ENCODE results near the gene NPL.

NPL gene

DNA sequence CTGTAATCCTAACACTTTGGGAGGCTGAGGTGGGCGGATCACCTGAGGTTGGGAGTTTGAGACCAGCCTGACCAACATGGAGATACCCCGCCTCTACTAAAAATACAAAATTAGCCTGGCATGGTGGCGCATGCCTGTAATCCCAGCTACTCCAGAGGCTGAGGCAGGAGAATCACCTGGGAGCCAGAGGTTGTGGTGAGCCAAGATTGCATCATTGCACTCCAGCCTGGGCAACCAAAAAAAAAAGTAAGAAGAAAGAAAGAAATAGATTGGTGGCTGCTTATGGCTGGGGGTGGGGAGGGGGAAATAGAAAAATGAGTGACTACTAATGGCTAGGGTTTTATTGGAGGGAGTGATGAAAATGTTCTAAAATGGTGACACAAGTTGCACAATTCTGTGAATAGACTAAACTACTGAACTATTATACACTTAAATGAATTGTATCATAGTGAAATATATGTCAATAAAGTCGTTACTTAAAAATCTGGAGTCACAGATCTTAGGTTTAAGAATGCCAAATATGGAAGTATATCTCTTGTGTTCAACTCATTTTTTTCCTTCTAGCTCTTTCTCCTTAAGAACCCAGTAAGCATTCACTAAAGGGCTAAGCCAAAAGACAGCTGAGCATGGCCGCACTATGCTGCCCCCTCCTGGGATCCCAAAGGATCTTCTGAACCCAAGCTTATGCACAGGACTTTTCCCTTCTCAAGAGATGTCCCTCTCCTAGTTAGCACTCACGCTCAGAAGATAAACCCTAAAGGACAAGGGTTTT, 3.2 kb upstream of the NPL start:
- Histone ChIP-seq H3K9me3 (ENCODE audit: control insufficient read depth, low read length) (no peaks in the 10 kb centered on the region), H3K79me2 (no peaks in the 10 kb centered on the region), H2AFZ (no peak overlapping the region), H3K4me3 (ENCODE audit: low read depth, low read length) (no peak overlapping the region), H3K36me3 (ENCODE audit: control insufficient read depth, insufficient read depth, low read length) (no peaks in the 10 kb centered on the region), H3K27ac (no peak overlapping the region), H3K4me1 (peaks cover 3% of the 10 kb centered on the region), H3K27me3 (ENCODE audit: control insufficient read depth, insufficient read depth, low read length) (no peaks in the 10 kb centered on the region), H3K4me2 (ENCODE audit: low read length) (no peak overlapping the region), H3K9ac (no peak overlapping the region)
- TF ChIP-seq CTCF (IDR thresholded peaks at IDR 0.05), result peak; percentile 43

- Histone ChIP-seq H3K9me3 (ENCODE audit: control insufficient read depth, low read length) (no peaks in the 10 kb centered on the region), H3K36me3 (ENCODE audit: control insufficient read depth, insufficient read depth, low read length) (no peaks in the 10 kb centered on the region), H3K9ac (no peak overlapping the region), H3K4me3 (ENCODE audit: low read depth, low read length) (no peak overlapping the region), H3K4me1 (peaks cover 3% of the 10 kb centered on the region), H2AFZ (no peak overlapping the region), H3K27me3 (ENCODE audit: control insufficient read depth, insufficient read depth, low read length) (no peaks in the 10 kb centered on the region), H3K27ac (no peak overlapping the region), H3K4me2 (ENCODE audit: low read length) (no peak overlapping the region), H3K79me2 (no peaks in the 10 kb centered on the region)
- TF ChIP-seq CTCF (IDR thresholded peaks at IDR 0.05), result no peak
Measured at GRCh38 chr1:182786995-182787324, 2.6 kb upstream of the NPL start.

DNA sequence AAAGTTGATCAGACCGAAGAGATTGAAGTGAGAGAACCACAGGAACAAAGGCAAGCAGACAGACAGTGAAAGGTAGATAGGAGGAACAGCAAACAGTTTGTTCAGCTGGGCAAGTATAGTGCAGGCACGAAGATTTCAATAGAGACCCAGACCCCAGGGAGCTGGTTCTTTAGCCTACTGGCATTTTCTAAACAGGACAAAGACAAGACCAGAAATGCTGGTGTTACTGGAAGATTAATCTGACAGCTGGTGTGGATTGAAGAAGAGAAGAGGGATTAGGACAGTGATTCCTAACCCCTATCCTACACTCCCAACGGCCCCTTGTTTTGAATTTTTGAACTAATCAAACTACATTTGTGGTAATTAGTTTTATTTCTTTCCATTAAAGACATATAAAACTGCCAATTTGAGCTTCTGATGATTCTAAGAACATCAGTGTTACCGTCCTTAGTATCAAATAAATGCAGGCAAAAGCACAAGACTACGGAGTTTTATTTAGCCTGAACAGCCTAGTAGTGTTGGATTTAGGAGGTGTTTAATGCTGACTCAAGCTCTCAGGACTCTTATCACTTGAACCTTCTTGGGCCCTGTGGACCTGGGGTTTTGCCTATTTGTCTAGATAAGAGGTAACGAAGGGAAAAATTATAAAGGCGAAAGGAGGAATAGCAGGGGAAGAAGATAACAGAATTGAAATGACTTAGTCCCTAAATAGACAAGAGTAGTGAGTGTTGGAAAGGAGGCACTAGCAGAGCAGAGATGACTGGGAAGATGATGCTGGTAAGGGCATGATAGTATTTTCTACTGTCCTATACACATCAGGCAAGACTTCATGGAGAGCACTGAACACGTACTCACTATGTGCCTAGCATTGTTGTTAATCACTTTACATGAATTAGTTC, 2.0 kb downstream of the NPL start:
- TF ChIP-seq CTCF (IDR thresholded peaks at IDR 0.05), result no peak
- no peaks in the 10 kb centered on the region for H3K79me2 ChIP-seq
- no peak overlapping the region for H3K9ac ChIP-seq
- H3K27ac ChIP-seq, result no peak overlapping the region
- no peaks in the 10 kb centered on the region for H3K27me3 ChIP-seq (ENCODE audit: control insufficient read depth, insufficient read depth, low read length)
- no peaks in the 10 kb centered on the region for H3K36me3 ChIP-seq (ENCODE audit: control insufficient read depth, insufficient read depth, low read length)
- no peak overlapping the region for H3K4me2 ChIP-seq (ENCODE audit: low read length)
- H2AFZ ChIP-seq, result no peak overlapping the region
- peaks cover 3% of the 10 kb centered on the region for H3K4me1 ChIP-seq
- H3K9me3 ChIP-seq (ENCODE audit: control insufficient read depth, low read length), result no peaks in the 10 kb centered on the region
- H3K4me3 ChIP-seq (ENCODE audit: low read depth, low read length), result no peak overlapping the region

DNA sequence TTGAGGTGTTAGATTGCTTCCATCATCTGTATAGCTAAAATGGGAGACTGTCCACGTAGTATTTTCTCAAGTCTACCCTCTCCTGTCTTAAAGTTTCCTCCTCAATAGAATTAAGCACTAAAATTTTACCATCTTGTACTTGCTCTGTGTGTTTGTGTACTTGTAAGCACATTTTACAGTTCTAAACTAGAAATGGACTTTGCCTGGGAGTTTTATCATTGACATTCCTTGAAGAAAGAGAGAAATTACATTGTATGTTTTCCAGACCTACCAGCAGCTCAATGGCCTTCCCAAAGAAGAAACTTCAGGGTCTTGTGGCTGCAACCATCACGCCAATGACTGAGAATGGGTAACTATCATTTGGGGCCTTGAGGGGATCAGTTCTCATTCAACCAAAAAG, 4.5 kb downstream of the NPL start:
- no peaks in the 10 kb centered on the region for H3K9me3 ChIP-seq (ENCODE audit: control insufficient read depth, low read length)
- no peak overlapping the region for H3K4me3 ChIP-seq (ENCODE audit: low read depth, low read length)
- no peak overlapping the region for H3K9ac ChIP-seq
- H3K4me1 ChIP-seq, result peaks cover 3% of the 10 kb centered on the region
- H2AFZ ChIP-seq, result no peak overlapping the region
- H3K4me2 ChIP-seq (ENCODE audit: low read length), result no peak overlapping the region
- H3K36me3 ChIP-seq (ENCODE audit: control insufficient read depth, insufficient read depth, low read length), result no peaks in the 10 kb centered on the region
- no peak overlapping the region for H3K27ac ChIP-seq
- H3K27me3 ChIP-seq (ENCODE audit: control insufficient read depth, insufficient read depth, low read length), result no peaks in the 10 kb centered on the region
- H3K79me2 ChIP-seq, result no peaks in the 10 kb centered on the region
- no peak for TF ChIP-seq CTCF (IDR thresholded peaks at IDR 0.05)
